ENCODE measurements around the gene FAM13A.

GRCh38 chr4:88897180-88897579 lies 159.8 kb downstream of the FAM13A start:
- TF ChIP-seq POLR2AphosphoS5 (IDR thresholded peaks at IDR 0.05) (no peak), CTCF (IDR thresholded peaks at IDR 0.05) (no peak), POLR2A (IDR thresholded peaks at IDR 0.05) (no peak), EP300 (IDR thresholded peaks at IDR 0.05) (no peak)
